GM18868 (cell line): ENCODE results near the gene TAF1D.
"Not testable (repeated sequence)": the region's sequence is repeated elsewhere in the genome, so short reads cannot be mapped to it uniquely, and the experiment has no call there.

Experiments used
- ATAC-seq: cut with Tn5 transposase; IDR thresholded peaks from one replicate; pipeline ENCODE4 v1.9.1; 2021; ENCODE audit warnings: mild to moderate bottlenecking, moderate library complexity; ENCODE audit not compliant: unreplicated experiment

Gene TAF1D

DNA sequence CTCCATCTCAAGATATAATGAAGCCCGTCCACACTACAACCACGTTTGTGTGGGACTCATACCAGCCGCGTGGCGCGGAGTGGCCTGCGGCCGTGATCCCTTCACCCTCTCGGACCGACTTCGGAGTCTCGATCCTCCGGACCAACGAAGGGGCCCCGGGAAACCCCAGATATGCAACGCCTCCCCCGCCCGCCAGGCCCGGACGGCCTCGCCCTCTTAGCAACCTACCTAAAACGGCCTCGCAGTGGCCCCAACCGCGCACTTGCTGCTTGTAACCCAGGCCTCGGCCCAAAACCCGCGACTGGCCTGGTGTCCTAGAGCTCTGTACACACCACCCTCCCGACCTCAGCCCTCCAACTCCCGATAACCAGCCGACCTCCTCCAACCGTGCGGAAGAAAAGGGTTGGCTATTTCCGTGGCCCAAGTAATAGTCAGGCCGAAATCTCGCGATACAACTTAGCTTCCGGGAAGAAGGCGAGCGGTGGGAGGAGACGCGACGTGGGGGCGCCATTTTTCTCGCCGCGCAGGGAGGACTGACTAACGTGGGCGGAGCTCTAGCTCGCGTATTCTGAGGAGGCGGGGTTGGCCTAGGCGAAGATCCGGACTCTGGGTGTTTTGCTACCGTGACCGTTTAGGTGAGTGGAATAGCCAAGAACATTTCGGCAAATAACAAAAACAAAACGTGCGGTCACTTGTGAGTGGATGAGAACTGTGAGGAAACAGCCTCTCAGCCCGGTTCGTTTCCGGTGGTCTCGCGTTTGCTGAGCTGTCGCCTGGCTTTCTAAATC, at the start of gene TAF1D, which contains the start of gene C11orf54:
Gene TAF1D (minus strand): TSS at position 402 of the 788 bp plus-strand sequence. CDS start 2,191 bp downstream, outside the sequence.
Gene C11orf54 (plus strand): TSS at position 579 of the 788 bp plus-strand sequence. CDS start 5,722 bp downstream, outside the sequence.
- ATAC-seq = peak; percentile 84

GRCh38 chr11:93784935-93785360, 43.7 kb upstream of the TAF1D start:
- peak; percentile 22 for ATAC-seq

GRCh38 chr11:93784145-93784934, 43.0 kb upstream of the TAF1D start, which contains the start of gene MED17:
TSS of gene MED17 (plus strand) at chr11:93784282. CDS start at chr11:93784514, 232 bp downstream.
- ATAC-seq = peak; percentile 97

GRCh38 chr11:93783765-93784144, 42.5 kb upstream of the TAF1D start:
- ATAC-seq = peak; percentile 56

GRCh38 chr11:93783362-93783761, 42.1 kb upstream of the TAF1D start:
- ATAC-seq = no peak

DNA sequence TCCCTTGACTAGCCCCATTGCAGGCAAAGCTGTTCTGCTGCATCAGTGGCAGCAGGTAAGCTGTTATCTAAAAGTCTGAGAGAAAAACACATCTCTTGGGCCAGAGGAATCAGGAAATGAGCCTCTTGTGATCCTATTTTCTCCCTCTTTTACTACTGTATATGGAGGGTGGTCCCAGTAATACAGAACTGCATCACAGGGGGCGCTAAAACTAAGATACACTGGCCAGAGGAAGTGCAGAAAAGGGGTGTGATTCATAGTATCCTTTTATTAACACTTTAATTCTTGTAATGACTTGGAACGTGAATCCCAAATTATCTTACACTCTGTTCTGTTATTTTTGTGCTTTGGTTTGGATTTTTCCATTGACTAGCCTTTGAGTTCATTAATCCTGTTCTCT, 34.0 kb upstream of the TAF1D start:
- no peak for ATAC-seq

DNA sequence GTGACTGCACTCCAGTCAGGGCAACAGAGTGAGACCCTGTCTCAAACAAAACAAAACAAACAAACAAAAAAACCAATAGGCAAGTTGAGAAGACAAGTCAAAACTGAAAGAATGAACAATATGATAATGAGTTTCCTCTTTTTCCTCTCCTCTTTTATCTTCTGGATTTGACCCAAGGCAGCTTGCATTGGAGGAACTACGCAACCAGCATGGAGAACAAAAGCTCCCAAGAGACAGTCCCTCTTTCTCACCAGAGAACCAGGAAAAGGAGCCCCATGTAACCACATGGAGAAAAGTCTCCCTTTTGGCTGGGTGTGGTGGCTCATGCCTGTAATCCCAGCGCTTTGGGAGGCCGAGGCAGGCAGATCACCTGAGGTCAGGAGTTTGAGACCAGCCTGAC, 33.3 kb upstream of the TAF1D start:
- not testable (repeated sequence) for ATAC-seq

DNA sequence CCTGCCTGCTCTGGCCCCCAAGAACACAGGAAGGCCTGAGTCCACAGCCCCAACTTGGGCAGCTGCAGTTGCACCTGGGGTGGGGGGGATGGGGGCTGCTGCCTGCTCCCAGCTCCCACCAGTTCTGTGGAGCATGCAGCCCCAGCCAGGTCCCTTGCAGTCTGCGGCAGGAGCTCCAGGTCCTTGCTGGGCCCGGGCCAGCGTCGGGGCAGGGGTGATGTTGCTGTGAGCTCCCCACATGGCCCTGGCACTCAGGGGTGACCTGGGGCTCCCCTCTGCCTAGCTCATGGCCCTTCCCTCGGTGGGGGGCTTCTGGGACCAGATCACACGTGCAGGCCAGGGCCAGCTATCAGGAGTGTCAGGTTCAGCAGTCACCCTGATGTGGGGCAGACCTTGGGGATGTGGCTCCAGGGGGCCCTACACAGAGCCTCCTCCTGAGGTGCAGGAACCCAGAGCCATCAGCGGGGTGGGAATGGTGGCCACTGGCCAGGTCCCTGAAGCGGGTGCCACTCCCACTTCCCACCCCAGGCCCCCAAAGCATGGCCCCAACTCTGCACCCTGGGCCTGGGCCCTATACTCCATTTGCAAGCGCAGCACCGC, 32.4 kb upstream of the TAF1D start:
- no peak for ATAC-seq

- no peak for ATAC-seq
Observed at GRCh38 chr11:93773045-93773477, 31.8 kb upstream of the TAF1D start.

DNA sequence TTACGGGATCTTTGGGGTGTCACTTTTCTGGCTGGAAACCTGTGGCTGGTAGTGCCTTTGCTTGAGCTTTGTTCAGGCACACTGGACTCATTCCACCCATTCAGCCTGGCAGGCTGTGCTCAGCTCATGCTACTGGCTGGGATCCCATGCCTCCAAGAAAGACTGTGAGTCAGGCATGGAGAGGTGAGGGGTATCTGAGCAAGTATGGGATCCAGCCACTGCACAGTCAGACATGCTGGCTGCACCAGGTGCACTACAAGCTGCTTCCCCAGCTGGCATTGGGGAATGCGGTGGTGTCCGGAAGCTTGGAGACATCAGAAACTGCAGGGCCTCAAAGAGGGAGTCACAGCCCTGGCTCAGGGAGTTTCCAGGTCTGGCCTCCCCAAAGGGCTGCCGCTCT, 30.8 kb upstream of the TAF1D start:
- no peak for ATAC-seq

DNA sequence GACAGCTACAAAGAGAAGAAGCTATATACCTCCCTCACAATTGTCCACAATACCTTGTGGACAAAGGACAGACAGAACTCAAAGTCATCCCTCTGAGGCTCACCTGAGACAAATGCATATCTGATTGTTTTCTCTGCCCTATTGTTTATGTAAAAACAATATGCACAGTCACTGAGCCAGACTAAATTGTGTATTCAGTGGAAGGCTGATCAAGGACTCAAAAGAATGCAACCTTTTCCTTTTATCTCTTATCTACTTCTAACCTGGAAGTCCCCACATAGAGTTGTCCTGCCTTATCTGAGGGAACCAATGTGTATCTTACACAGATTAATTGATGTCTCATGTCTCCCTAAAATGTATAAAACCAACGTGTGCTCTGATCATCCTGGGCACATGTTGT, 28.9 kb upstream of the TAF1D start:
- ATAC-seq = no peak

DNA sequence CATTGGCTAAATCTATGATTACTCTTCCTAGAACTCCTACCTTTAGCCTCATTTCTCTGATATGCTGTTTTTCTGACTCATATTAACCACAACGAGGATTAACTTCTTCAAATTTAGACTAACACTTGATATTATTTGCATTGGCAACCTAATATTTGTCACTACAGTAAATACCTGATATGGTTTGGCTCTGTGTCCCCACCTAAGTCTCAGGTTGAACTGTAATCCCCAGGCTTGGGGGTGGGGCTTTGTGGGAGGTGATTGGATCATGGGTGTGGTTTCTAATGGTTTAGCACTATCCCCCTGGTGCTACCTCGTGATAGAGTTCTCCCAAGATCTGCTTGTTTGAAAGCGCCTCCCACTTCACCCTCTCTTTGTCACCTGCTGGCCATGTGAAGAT, 25.7 kb upstream of the TAF1D start:
- no peak for ATAC-seq

DNA sequence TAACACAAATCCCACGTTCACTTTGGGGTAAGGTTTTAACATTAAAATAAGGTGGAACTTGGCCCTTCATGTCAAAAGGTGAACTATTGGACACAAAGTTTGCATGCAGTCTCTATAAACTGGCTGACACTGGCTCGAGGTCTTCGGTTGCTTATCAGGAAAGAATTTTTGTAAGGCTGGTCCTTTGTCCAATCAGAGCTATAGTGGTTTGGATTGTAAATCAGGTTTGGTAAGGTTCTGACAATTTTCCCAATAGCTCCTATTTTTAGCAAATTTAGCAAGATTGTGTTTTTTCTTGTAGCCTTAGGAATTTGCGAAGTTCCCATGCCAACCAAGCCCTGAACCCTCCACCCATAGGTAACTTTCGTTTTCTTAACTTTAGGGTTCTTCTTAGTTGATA, 25.2 kb upstream of the TAF1D start:
- no peak for ATAC-seq

DNA sequence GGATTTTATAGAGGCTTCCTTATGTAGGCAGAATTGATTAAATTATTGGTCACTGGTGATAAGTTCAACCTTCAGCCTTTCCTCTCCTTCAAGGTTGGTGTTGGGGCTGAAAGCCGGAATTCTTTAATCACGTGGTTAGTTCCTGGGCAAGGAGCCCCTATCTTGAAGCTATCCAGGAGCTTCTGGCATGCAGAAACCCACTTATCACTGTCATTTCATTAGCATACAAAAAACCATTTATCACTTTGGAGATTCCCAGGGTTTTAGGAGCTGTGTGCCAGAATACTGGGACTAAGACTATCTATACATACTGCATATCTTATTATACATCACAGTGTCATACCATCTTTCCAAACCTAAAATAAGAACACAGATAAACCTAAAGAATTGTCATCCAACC, 24.3 kb upstream of the TAF1D start:
- ATAC-seq = no peak

DNA sequence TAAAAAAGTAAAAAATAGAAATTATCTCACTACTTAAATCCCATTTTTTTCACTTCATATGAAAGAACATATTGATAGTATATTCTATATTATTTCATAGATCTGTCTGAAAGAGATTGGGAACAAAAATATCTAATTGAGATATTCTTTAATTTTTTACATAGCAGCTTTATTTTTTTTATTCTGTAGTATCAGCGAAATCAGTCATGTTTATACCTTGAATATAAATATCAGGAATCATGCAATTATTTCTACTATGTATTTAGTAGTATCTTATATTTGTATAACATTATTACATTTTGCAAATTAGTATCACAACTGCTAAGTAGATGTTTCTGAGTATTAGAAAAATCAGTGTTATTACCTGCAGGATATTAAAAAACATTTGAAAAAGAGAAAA, 20.6 kb upstream of the TAF1D start:
- no peak for ATAC-seq

- not testable (repeated sequence) for ATAC-seq
Observed at GRCh38 chr11:93759123-93759522, 17.8 kb upstream of the TAF1D start.

DNA sequence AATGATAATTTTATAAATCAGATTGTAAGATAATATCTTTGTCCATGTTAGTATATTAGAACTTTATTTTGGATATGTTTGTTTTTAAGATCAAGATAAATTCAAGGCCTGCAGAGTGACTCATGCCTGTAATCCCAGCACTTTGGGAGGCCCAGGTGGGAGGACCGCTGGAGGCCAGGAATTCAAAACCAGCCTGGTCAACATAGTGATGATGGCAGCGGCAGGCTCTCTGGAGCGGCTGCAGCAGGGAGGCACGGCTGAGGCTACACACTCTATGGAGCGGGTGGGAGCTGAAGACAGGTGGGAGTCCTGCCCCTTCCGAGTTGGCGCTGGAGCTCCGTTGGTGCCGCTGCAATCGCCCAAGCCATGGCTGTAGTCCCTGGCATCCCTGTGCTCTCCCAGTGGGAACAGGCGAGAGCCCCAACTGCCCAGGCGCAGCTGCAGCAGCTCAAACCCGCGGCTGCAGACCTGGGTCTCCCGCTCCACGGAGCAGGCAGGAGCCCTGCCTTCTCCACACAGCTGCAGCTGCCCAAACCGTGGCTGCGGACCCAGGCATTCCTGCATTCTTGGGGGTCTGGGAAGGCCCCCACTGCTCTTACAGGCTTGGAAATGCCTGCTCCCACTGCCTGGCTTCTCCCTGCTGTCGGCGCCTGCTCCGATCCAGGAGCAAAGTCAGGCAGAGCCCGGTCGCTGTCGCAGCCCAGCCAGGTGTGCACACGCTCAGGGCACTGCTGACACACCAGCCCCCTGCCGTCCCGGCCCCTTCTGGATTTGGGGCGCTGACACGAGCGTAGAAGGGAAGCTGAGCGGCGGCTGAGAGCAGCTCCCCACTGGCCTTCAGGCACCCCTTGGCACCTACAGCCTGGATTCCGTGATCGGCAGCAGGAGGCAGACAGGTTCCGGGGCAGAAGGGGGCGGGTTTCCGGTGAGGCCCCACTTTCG, 16.9 kb upstream of the TAF1D start:
- ATAC-seq = no peak

GRCh38 chr11:93757301-93757700, 16.0 kb upstream of the TAF1D start:
- ATAC-seq = no peak

- peak; percentile 80 for ATAC-seq
Observed at GRCh38 chr11:93756748-93757147, 15.5 kb upstream of the TAF1D start.

DNA sequence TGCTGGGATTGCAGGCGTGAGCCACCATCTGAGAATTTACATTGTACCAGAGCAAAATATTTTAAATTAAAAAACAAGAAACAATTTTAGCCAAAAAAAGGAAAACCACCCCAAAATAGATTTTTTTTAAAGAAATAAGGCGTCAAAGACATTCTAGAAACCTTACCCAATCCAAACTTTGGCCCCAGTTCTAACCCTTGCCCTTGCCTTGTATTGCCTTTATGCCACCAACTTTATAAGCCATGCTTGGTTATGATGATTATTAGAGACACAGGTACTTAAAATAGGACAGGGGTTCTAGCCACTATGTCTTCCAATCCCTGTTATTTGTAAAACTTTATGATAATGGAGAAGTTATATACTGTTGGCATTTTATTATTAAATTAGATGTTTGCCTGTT, 11.9 kb upstream of the TAF1D start:
- ATAC-seq = no peak
